Activated naive CD8-positive, alpha-beta T cell treated with anti-CD3 and anti-CD28 coated beads, Interleukin-2, amount 50 U/mL, for 16 hours (primary cell): ENCODE data around the gene RPRM.
"Not testable (repeated sequence)": the region's sequence is repeated elsewhere in the genome, so short reads cannot be mapped to it uniquely, and the experiment has no call there.

Experiments used
- DNase-seq: peaks from one replicate; pipeline ENCODE4 v3.0.0-alpha.2; 2020; ENCODE audit warnings: low read depth, low spot score

Gene RPRM

DNA sequence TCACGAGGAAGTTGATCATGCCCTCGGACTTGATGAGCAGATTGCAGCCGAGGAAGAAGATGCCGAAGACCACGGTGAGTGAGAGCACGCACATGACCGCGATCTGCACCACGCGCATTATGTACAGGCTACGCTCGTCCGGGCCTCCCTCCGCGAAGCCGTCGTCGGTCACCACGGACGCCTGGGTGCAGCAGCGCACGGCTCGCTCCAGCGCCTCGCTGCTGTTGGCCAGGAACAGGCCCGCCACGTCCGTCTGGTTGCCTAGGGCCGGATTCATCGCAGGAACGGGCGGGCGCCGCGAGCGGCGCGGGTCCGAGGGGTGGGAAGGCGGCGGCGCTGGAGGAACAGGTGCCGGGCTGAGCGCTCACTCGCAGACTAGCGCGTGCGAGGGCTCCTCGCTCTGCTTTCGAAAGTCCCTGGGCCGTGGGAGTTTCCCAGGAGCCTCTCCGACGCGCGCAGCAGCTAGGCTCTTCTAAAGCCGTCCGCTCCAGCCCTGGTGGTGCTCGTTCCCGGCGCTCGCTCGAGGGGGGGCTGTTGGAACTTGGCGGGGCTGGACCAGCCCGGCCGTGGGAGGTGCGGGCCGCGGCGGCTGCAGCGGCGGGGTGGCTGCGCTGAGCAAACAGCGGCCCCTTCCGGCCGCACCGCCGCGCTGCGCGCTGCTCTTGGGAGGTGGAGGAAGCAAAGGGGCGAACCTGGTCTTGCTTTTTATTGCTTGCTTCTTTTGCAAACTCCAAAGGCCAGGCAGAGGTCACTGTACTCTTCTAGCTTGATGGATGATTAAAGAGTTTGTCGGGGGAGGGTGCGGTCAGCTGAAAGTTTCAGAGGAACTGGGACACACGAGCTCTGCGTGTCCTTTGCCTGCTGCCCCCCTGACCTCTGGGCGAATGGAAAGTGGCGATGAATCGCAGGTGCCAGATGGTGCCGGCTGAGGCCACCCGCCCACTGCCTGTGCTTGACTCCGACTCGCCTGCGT is at the start of gene RPRM:
Gene RPRM (minus strand): TSS at position 474 of the 973 bp plus-strand sequence. CDS start 197 bp downstream, at position 277.
- DNase-seq = peak; percentile 11

- DNase-seq = no peak
These were observed 40.8 kb upstream of the RPRM start for GRCh38 chr2:153519257-153519875.

DNA sequence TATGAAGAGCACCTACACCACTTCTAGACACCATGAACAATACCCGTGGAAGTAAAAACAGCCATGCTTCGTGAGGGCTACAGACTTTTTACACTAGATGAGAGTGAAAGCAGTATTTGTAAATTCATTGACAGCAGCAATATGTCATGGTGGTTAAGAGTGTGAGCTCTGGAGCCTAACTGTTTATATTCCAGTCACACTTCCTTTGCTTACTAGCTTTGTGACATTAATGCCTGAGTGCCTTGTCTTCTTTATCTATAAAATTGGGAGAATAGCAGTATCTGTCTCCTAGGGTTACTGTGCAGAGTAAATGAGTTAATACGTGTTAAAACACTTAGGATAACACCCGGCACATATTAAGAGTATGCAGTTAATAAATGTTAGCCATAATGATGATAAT is 33.8 kb upstream of the RPRM start:
- DNase-seq = no peak

DNA sequence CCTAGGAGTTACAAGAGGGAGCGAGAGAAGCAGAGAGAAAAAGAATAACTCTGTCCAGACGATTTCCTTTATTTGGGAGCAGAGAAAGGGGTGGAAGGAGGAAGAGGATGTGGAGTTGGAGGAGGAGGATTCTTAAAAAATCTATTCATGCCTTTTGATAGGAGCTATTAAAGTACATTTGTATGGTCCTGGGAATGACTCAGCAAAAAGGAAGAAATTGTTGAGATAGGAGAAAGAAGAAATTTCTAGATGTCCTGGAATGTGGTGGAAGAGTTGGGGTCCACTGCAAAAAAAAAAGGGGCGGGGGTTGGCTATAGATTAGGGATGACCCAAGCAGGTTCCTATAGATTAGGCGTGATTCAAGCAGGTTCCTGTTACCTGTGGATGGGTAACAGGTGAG is 32.4 kb upstream of the RPRM start:
- no peak for DNase-seq

- no peak for DNase-seq
These were observed 30.6 kb upstream of the RPRM start for GRCh38 chr2:153509133-153509532.

GRCh38 chr2:153506499-153506898 is 27.9 kb upstream of the RPRM start:
- not testable (repeated sequence) for DNase-seq

GRCh38 chr2:153499439-153499838 is 20.9 kb upstream of the RPRM start:
- DNase-seq = no peak

DNA sequence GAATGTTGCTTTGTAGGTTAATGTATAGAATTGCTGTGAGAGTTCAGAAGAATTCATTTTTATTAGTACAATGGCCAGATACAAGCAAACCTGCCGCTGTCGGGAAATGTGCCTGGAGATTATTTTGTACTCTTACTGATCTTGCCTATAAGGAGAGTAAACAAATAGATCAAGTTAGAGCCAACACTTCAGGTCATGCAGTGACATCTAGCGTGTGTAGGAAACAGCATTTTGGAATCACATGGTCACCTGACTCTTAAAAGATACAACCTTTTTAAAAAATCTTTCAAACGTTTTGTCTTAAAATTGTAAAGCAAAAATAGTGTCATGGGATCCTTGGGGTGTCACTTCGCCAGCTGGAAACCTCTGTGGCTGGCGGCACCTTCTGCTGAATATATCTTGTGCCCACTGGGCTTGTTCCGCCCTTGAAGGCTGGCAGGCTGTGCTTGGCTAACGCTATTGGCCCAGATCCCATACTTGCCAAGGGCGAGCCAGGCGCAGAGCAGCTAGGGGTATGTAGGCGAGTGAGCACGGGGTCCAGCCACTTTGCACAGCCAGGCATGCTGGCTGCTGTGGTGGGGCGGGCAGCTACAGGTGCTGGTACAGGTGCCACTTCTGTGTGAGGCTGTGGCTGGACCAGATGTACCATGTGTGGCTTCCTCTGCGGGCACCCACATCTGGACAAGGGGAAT is 19.5 kb upstream of the RPRM start:
- DNase-seq = no peak

DNA sequence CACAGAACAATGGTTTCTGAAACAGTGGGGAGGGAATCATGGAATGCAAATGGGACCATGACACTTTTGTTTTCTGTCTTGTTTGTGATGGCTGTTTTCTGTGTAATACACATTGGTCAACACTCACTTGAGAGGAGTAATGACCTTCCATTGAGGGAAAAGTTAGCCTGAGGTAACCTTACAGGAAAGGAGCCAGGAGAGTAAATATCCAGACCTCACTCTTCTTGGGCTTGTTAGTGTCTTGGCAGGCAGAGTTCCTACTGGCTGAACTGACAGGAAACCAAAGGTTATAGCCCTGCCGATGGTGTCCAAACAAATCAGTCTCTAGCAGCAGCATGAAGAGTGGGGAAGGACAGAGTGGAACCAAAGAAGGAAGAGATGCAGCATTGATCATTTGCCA is 17.2 kb upstream of the RPRM start:
- DNase-seq = no peak

DNA sequence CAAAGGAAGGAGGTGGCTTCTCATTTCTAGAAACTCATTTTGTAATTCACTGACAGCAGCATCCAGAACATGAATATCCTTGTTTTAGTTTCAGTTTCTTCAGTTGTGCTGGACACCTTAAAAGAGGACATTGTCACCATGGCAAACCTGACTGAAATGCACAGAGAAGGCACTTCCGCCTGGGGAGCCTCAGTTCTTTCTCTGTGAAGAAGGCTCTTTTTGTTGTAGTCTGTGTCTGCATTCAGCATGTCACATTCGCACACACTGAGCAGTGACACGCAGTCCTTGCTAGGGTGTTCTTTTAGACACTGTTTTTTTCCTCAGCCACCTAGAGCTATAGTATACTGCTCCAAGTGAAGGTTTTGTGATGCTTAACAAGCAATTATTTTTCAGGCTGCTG is 9.5 kb upstream of the RPRM start:
- no peak for DNase-seq

DNA sequence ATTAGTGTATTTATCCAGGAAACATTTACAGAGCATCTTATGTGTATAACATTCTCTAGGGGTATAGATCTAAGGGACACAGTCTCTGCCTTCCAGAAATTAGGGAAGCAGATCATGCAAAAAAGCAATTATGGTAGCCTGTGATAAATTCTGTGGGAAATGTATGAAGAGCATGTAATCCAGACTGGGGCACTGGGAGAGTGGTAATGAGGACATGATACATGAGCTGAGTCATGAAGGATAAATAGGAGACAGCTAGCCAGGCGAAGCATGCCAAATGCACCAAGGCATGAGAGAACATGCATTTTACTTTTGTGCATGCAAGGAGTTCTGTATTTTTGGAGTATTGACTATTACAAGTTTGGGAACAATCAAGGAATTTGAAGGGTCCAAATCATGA is 8.9 kb upstream of the RPRM start:
- no peak for DNase-seq

DNA sequence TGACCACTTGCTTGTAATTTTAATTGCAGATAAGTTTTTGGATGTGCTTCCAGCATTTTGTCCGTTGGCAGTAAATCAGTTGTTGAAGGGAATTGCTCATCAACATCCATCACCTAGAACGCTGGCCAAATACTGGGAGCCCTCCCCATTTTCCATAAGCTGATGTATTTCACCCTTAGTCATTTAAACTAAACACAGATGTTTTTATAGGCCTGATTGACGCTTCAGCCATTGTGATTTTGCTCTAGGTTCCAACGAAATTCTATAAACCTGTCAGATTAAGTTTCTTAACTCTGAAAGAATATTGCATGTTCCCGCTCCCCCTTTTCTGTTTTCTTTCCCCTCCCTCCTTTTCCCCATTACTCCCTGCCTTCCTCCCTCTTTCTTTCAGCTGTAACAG is 1.0 kb upstream of the RPRM start:
- no peak for DNase-seq

DNA sequence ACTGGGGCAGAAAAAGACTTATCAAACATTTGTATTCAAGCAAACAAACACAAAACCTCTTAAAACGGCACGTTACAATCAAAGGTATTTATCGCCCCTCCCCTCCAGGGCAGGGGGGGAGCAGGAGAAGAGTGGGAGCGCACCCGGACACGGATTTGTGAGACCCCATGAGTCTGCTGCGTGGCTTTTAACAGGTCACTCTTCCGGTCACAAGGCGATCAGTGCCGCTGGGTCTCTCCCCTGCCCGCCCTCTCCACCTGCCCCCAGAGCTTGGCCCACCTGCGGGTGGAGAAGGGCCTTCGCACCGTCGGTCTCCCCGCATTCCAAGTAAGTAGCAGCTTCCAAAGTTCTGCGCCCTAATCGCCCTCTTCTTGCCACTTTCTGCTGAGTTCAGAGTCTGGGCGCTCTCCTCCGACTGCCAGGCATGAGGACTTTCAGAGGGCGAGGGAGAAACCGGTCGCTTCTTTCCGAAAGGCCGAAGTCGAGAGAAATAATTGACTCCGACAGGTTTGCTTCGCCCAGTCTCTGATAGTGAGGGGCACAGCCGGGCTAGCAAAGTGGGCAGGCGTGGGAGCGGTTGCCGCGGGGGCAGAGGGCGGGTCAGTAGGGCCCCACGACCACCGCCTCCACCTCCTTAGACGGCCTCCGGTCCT is 800 bp downstream of the RPRM start:
- DNase-seq = no peak

GRCh38 chr2:153476816-153477635 is 1.5 kb downstream of the RPRM start:
- DNase-seq = no peak

DNA sequence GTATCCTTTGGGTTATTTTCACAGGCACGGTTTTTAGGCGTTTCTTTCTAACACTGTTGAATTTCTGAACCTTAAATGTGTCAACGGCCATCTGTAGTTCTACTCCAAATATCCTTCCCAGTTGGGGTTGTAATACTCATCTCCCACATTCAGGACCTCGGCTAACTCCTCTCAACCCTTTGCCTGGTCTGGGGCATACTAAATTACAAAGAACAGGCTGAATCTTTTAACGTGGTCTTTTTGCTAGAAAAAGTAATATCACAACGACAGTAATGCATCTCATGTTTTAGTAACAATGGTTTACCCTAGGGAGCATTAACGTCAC is 2.1 kb downstream of the RPRM start:
- no peak for DNase-seq

GRCh38 chr2:153474876-153475435 is 3.6 kb downstream of the RPRM start:
- no peak for DNase-seq

DNA sequence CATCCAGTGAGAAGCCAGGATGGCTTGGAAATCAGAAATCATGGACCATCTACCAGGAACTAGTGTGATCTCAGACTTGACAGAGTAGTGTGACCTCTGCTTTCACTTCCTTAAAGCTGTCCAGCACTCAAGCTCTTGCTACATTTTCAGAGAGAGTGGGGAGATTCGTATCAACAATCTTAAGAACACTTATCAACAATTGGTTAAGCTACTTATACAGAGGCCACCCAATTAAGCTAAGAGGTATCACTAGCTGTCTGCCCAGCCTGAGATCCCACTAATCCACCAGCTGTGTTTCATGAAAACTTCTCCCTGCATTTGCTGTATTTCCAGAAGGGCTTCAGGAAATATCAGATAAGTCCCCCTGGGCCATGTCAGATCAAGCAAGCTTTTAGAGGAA is 4.2 kb downstream of the RPRM start:
- DNase-seq = no peak

GRCh38 chr2:153470867-153471266 is 7.7 kb downstream of the RPRM start:
- no peak for DNase-seq

GRCh38 chr2:153464395-153464794 is 14.2 kb downstream of the RPRM start:
- no peak for DNase-seq

DNA sequence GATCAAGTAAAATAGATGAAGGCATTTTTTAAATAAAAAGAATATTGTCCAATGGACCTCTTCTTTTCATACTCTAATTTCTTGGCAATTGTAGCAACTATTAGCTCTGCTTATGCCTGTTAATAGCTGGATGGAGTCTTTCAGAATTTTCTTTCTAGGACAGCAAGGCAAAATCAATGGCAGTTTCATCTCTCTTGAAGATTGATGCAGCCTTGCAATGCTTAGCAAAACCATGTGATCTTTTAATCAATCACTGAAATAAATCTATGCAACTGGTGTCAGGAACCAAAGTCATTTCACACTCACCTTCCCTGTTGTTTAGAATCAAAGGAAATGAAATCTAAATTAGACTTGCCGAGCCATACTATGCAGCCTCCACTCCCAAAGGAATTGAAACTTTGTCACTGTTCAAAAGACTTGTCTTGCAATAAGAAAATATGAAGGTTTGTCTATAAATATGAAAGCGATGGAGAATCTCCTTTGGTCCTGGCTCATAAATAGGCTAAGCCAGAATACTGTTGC is 16.2 kb downstream of the RPRM start:
- no peak for DNase-seq

DNA sequence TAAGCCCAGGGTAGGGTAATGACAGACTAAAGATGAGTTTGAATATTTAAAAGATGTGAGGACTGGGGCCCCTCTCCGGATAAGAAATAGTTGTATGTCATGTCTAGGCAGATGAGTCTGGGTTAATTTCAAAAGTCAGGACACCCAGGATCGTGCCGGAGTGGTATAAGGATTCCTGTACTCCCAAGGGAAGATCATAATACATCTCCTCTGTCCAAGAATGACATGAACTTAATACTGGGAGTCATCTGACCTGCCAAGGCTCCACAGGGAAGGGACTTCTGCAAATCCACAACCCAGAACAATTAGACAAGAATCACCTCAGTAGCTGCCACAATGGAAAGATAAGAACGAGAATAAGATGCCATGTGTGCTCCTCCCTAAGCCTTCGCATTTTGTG is 17.1 kb downstream of the RPRM start:
- no peak for DNase-seq
